Liver (tissue), 9 donors: ENCODE measurements around the gene PTPRD. TPM values are rescaled to one million over a fixed set of nuclear protein-coding genes. Genes with fewer than 3 reads are reported as not detected.

Experiments
- DNase-seq: peaks from one replicate; pipeline ENCODE4 v3.0.0-alpha.2; 2017; ENCODE audit warnings: low spot score
- H3K27ac ChIP-seq, 2 donors: one replicate each; pipeline ENCODE4 v1.7.0; 2013; ENCODE audit warnings: inconsistent platforms in 2 of 2, low read length in 2 of 2, control low read depth in 1 of 2, low read depth in 1 of 2, mild to moderate bottlenecking in 1 of 2
- H3K27me3 ChIP-seq, 4 donors: one replicate each; pipeline versions ENCODE4 v1.6.1 to v1.7.0; 2013; ENCODE audit warnings: low read length in 3 of 4, inconsistent platforms in 1 of 4, mild to moderate bottlenecking in 1 of 4, moderate library complexity in 1 of 4; ENCODE audit not compliant: control insufficient read depth in 4 of 4, insufficient read depth in 4 of 4
- H3K36me3 ChIP-seq, 4 donors: one replicate each; pipeline versions ENCODE4 v1.6.1 to v1.7.0; 2013; ENCODE audit warnings: low read length in 3 of 4, mild to moderate bottlenecking in 3 of 4, low read depth in 1 of 4, moderate library complexity in 1 of 4; ENCODE audit not compliant: control insufficient read depth in 4 of 4, insufficient read depth in 3 of 4
- H3K4me1 ChIP-seq, 4 donors: one replicate each; pipeline versions ENCODE4 v1.6.1 to v1.7.0; 2013; ENCODE audit warnings: low read length in 3 of 4, mild to moderate bottlenecking in 3 of 4, moderate library complexity in 1 of 4; ENCODE audit not compliant: control insufficient read depth in 4 of 4, insufficient read depth in 4 of 4
- H3K4me3 ChIP-seq, 3 donors: one replicate each; pipeline versions ENCODE4 v1.6.1 to v1.7.0; 2013; ENCODE audit warnings: low read length in 3 of 3, control low read depth in 1 of 3, low read depth in 1 of 3, mild to moderate bottlenecking in 1 of 3
- H3K9ac ChIP-seq, 2 donors: one replicate each; pipeline ENCODE4 v1.7.0; 2013; ENCODE audit warnings: low read length in 2 of 2, mild to moderate bottlenecking in 2 of 2, moderate library complexity in 2 of 2, control low read depth in 1 of 2, low read depth in 1 of 2
- H3K9me3 ChIP-seq, 4 donors: one replicate each; pipeline versions ENCODE4 v1.6.1 to v1.7.0; 2013; ENCODE audit warnings: low read length in 3 of 4; ENCODE audit not compliant: control insufficient read depth in 4 of 4
- ATF3 ChIP-seq: IDR thresholded peaks from 2 replicates; pipeline ENCODE4 v1.6.1; 2016; ENCODE audit warnings: antibody characterized with exemption
- CTCF ChIP-seq: fragments of 150-350 bp; IDR thresholded peaks from 2 replicates; pipeline ENCODE4 v1.5.1; 2017; ENCODE audit warnings: improper control_type of control experiment, low read depth, low read length; ENCODE audit not compliant: missing input control
- EGR1 ChIP-seq, 2 donors: IDR thresholded peaks; 2 replicates each; pipeline ENCODE4 v1.6.1; 2016 to 2018; ENCODE audit warnings: antibody characterized with exemption in 2 of 2, low read depth in 2 of 2
- FOXA1 ChIP-seq: IDR thresholded peaks from 2 replicates; pipeline ENCODE4 v1.6.1; 2016; ENCODE audit warnings: antibody characterized with exemption
- HNF4A ChIP-seq, 2 donors: conservative IDR thresholded peaks; 2 replicates each; pipeline ENCODE4 v1.6.1; 2016; ENCODE audit warnings: antibody characterized with exemption in 2 of 2, mild to moderate bottlenecking in 2 of 2
- HNF4G ChIP-seq: IDR thresholded peaks from 2 replicates; pipeline ENCODE4 v1.6.1; 2016; ENCODE audit warnings: antibody characterized with exemption
- MAX ChIP-seq: IDR thresholded peaks from 2 replicates; pipeline ENCODE4 v1.6.1; 2016; ENCODE audit warnings: antibody characterized with exemption
- NR2F2 ChIP-seq: IDR thresholded peaks from 2 replicates; pipeline ENCODE4 v1.6.1; 2016; ENCODE audit warnings: antibody characterized with exemption
- RAD21 ChIP-seq, 2 donors: IDR thresholded peaks; 2 replicates each; pipeline ENCODE4 v1.6.1; 2016; ENCODE audit warnings: antibody characterized with exemption in 2 of 2, mild to moderate bottlenecking in 2 of 2
- REST ChIP-seq: IDR thresholded peaks from 2 replicates; pipeline ENCODE4 v1.6.1; 2016; ENCODE audit warnings: antibody characterized with exemption, mild to moderate bottlenecking
- RXRA ChIP-seq, 2 donors: IDR thresholded peaks; 2 replicates each; pipeline ENCODE4 v1.6.1; 2017 to 2018; ENCODE audit warnings: antibody characterized with exemption in 2 of 2, mild to moderate bottlenecking in 1 of 2
- YY1 ChIP-seq: IDR thresholded peaks from 2 replicates; pipeline ENCODE4 v1.6.1; 2016; ENCODE audit warnings: antibody characterized with exemption, mild to moderate bottlenecking
- ZBTB33 ChIP-seq: IDR thresholded peaks from 2 replicates; pipeline ENCODE4 v1.6.1; 2016; ENCODE audit warnings: antibody characterized with exemption
- WGBS: extraction: QIAGEN DNeasy Blood & Tissue Kit; methylation state at CpG from one replicate; pipeline ENCODE4 v1.1.7; 2013; 5-methylcytosine and 5-hydroxymethylcytosine counted together
- polyA plus RNA-seq, 2 donors: library from polyadenylated mRNA; stranded (reverse) in 1 of 2; unstranded in 1 of 2; fragments of 200-250 nt in 1 of 2; fragments of >200 nt in 1 of 2; fragmentation: Nextera tagmentation in 1 of 2; extraction: Ambion mirVana in 1 of 2; gene quantifications; one replicate each; pipeline versions ENCODE4 v1.2.1 to v1.2.3, GENCODE V29; 2013 to 2015
- total RNA-seq, 2 donors: library from RNA; depleted of rRNA; stranded (reverse); fragments of >200 nt; gene quantifications; one replicate each; pipeline ENCODE4 v1.2.3, GENCODE V29; 2014
- donor health status: healthy.
- donor health status: healthy.
- donor health status: healthy.
- donor health status: healthy.
- donor health status: healthy.

PTPRD gene
- total and polyA plus RNA-seq, 4 donors = 0.78 to 34.2 (median 4.7) TPM

- H3K4me3 ChIP-seq = no peak overlapping the region
- H3K4me1 ChIP-seq = no peaks in the 10 kb centered on the region
- H3K27ac ChIP-seq = no peak overlapping the region
- no peaks in the 10 kb centered on the region for H3K27me3 ChIP-seq
- WGBS = 55% methylated on average over 3 of the region's 3 CpGs
- no peak for DNase-seq
- TF ChIP-seq YY1 (no peak), MAX (no peak), CTCF (no peak), RXRA (IDR thresholded peaks at IDR 0.05) (no peak), HNF4A (conservative IDR thresholded peaks at IDR 0.05) (no peak), NR2F2 (no peak), EGR1 (IDR thresholded peaks at IDR 0.05; ENCODE audit: low read depth in 2 of 2) (no peak)
- H3K36me3 ChIP-seq = no peaks in the 10 kb centered on the region
- no peak overlapping the region for H3K9ac ChIP-seq
- no peaks in the 10 kb centered on the region for H3K9me3 ChIP-seq
These were observed 1596.2 kb downstream of the PTPRD start for GRCh38 chr9:9016597-9016996.

- no peak for DNase-seq
- WGBS = 93% methylated on average over 3 of the region's 3 CpGs
- no peak overlapping the region for H3K4me3 ChIP-seq
These were observed 1608.0 kb downstream of the PTPRD start for GRCh38 chr9:9004810-9005209.

More at GRCh38 chr9:9004810-9005209, 1608.0 kb downstream of the PTPRD start:
- Histone ChIP-seq H3K4me1 (peaks cover 0 to 6% (median under 1%) of the 10 kb centered on the region in 4 donors), H3K36me3 (no peaks in the 10 kb centered on the region), H3K27me3 (no peaks in the 10 kb centered on the region), H3K27ac (no peak overlapping the region), H3K9me3 (no peaks in the 10 kb centered on the region), H3K9ac (no peak overlapping the region)
- TF ChIP-seq NR2F2 (no peak), ZBTB33 (no peak), CTCF (peak; percentile 5), RXRA (IDR thresholded peaks at IDR 0.05) (no peak), ATF3 (no peak), EGR1 (IDR thresholded peaks at IDR 0.05; ENCODE audit: low read depth in 2 of 2) (no peak), HNF4G (no peak), MAX (no peak), RAD21 (IDR thresholded peaks at IDR 0.05) (peak; percentile 49 to 55), REST (no peak), FOXA1 (no peak), YY1 (no peak)
